Keratinocyte (primary cell): Measurements from ENCODE around the gene TCIRG1. TPM values are rescaled to one million over a fixed set of nuclear protein-coding genes. Genes with fewer than 3 reads are reported as not detected.
A peak's percentile ranks its signal among the peaks of the same experiment; 100 is the strongest.

Source experiments
- DNase-seq: peaks from one replicate; pipeline ENCODE4 v3.0.0-alpha.2; 2011; ENCODE audit warnings: low read depth, missing footprints, low spot score
- FAIRE-seq: peaks from 2 replicates; lab custom pipeline; 2011; peaks lifted over from hg19 to GRCh38; lab: Jason Lieb, UNC
- H2AFZ ChIP-seq: 2 replicates; pipeline ENCODE4 v1.6.0; 2012; ENCODE audit warnings: low read length, control low read depth, inconsistent platforms; ENCODE audit not compliant: control insufficient read depth
- H3K27ac ChIP-seq: 2 replicates; pipeline ENCODE4 v1.5.1; 2011; ENCODE audit warnings: low read length; ENCODE audit not compliant: control insufficient read depth, insufficient read depth
- H3K27me3 ChIP-seq: 3 replicates; pipeline ENCODE4 v1.6.0; 2011; ENCODE audit warnings: low read length; ENCODE audit not compliant: control insufficient read depth, insufficient read depth; ENCODE audit errors: extremely low read depth
- H3K36me3 ChIP-seq, 2 experiments: 2 replicates in 1 of 2; 3 replicates in 1 of 2; pipeline ENCODE4 v1.5.1; 2011; ENCODE audit warnings: low read length in 2 of 2, mild to moderate bottlenecking in 1 of 2; ENCODE audit not compliant: control insufficient read depth in 2 of 2, insufficient read depth in 2 of 2; ENCODE audit errors: extremely low read depth in 1 of 2
- H3K4me1 ChIP-seq: 3 replicates; pipeline ENCODE4 v1.5.1; 2011; ENCODE audit warnings: low read length; ENCODE audit not compliant: control insufficient read depth, insufficient read depth; ENCODE audit errors: extremely low read depth
- H3K4me2 ChIP-seq: 3 replicates; pipeline ENCODE4 v1.6.0; 2011; ENCODE audit warnings: low read depth, low read length; ENCODE audit not compliant: control insufficient read depth, insufficient read depth; ENCODE audit errors: extremely low read depth
- H3K4me3 ChIP-seq, 3 experiments: fragments of 200-600 bp in 1 of 3; sonication (generic) in 1 of 3; 2 replicates in 2 of 3; 3 replicates in 1 of 3; pipeline ENCODE4 v1.5.1; 2011 to 2016; ENCODE audit warnings: low read length in 3 of 3, mild to moderate bottlenecking in 3 of 3, control low read depth in 2 of 3, inconsistent platforms in 1 of 3, low read depth in 1 of 3, mixed read lengths in 1 of 3, mixed run types in 1 of 3, moderate library complexity in 1 of 3; ENCODE audit not compliant: control insufficient read depth in 2 of 3, insufficient read depth in 2 of 3; ENCODE audit errors: extremely low read depth in 1 of 3
- H3K79me2 ChIP-seq: 2 replicates; pipeline ENCODE4 v1.6.0; 2012; ENCODE audit warnings: low read length; ENCODE audit not compliant: control insufficient read depth, insufficient read depth
- H3K9ac ChIP-seq: 3 replicates; pipeline ENCODE4 v1.6.0; 2011; ENCODE audit warnings: low read length; ENCODE audit not compliant: control insufficient read depth, insufficient read depth; ENCODE audit errors: extremely low read depth
- H3K9me1 ChIP-seq: 3 replicates; pipeline ENCODE4 v1.6.0; 2011; ENCODE audit warnings: low read length; ENCODE audit not compliant: control insufficient read depth, insufficient read depth; ENCODE audit errors: extremely low read depth
- H3K9me3 ChIP-seq: 2 replicates; pipeline ENCODE4 v1.5.1; 2012; ENCODE audit warnings: low read depth, low read length; ENCODE audit not compliant: control insufficient read depth
- H4K20me1 ChIP-seq: 3 replicates; pipeline ENCODE4 v1.6.0; 2011; ENCODE audit warnings: low read length; ENCODE audit not compliant: control insufficient read depth, insufficient read depth; ENCODE audit errors: extremely low read depth
- CTCF ChIP-seq, 3 experiments: IDR thresholded peaks in 1 of 3; conservative IDR thresholded peaks in 1 of 3; optimal IDR thresholded peaks in 1 of 3; 2 replicates in 2 of 3; 3 replicates in 1 of 3; pipeline versions ENCODE3 to v1.5.1; 2011; ENCODE audit warnings: low read length in 3 of 3, mild to moderate bottlenecking in 3 of 3, moderate library complexity in 2 of 3, control low read depth in 1 of 3, inconsistent platforms in 1 of 3; ENCODE audit not compliant: insufficient read depth in 2 of 3; ENCODE audit errors: extremely low read depth in 1 of 3
- EZH2 ChIP-seq: IDR thresholded peaks from one replicate; pipeline ENCODE4 v1.6.1; 2012; ENCODE audit warnings: inconsistent platforms, mild to moderate bottlenecking, low read length, moderate library complexity
- dilution Hi-C: fragments of 300-500 bp; cut with MboI; formaldehyde crosslinking; loops from one replicate; pipeline ENCODE4 v1.7.0; 2020; ENCODE audit warnings: low sequenced_read_pairs; ENCODE audit not compliant: extremely low pct_ligation_motif_present
- polyA plus RNA-seq, 5 experiments: library from polyadenylated mRNA; depleted of rRNA in 3 of 5; stranded (reverse) in 3 of 5; stranded (forward) in 1 of 5; unstranded in 1 of 5; fragments of >200 nt; gene quantifications; 1 replicate in 1 of 5; 2 replicates in 3 of 5; 3 replicates in 1 of 5; pipeline versions ENCODE4 v1.2.1 to v1.2.3, GENCODE V29; 2011 to 2012; ENCODE audit warnings: missing spikeins in 2 of 5, low read depth in 1 of 5, low replicate concordance in 1 of 5

The TCIRG1 gene
- polyA plus RNA-seq, 1 donor (not counting 4 experiments of a cell fraction or from before 2014, with no cell fraction given): 12.7 TPM

GRCh38 chr11:68002575-68002937, 36.3 kb upstream of the TCIRG1 start:
- Histone ChIP-seq H4K20me1 (no peaks in the 10 kb centered on the region), H3K4me3 (no peak overlapping the region), H3K4me2 (peak overlapping the region; percentile 58), H3K36me3 (peaks cover 0 to 1% of the 10 kb centered on the region in 2 experiments), H3K27ac (no peak overlapping the region), H3K9me3 (no peaks in the 10 kb centered on the region), H3K9me1 (no peaks in the 10 kb centered on the region), H3K9ac (no peak overlapping the region), H3K27me3 (no peaks in the 10 kb centered on the region), H3K4me1 (peaks cover 9% of the 10 kb centered on the region), H2AFZ (no peak overlapping the region), H3K79me2 (no peaks in the 10 kb centered on the region)
- FAIRE-seq (no peak), DNase-seq (no peak)
- TF ChIP-seq EZH2 (no peak), CTCF (optimal IDR thresholded peaks at IDR 0.05 in 1 of 3, IDR thresholded peaks at IDR 0.05 in 1 of 3, conservative IDR thresholded peaks at IDR 0.05 in 1 of 3; ENCODE audit: extremely low read depth in 1 of 3, insufficient read depth in 2 of 3, low read length in 3 of 3) (no peak)
- dilution Hi-C loops: no loop called here

GRCh38 chr11:68002938-68003845, 35.6 kb upstream of the TCIRG1 start:
- Histone ChIP-seq H3K9me3 (no peaks in the 10 kb centered on the region), H3K79me2 (no peaks in the 10 kb centered on the region), H3K4me1 (peaks cover 9% of the 10 kb centered on the region), H3K9ac (peak overlapping the region; percentile 61), H3K4me2 (peak overlapping the region; percentile 58), H3K4me3 (peak overlapping the region; percentile 46 to 79 (median 50)), H3K27ac (no peak overlapping the region), H3K27me3 (no peaks in the 10 kb centered on the region), H2AFZ (peak overlapping the region; percentile 51), H3K9me1 (no peaks in the 10 kb centered on the region), H3K36me3 (no peaks in the 10 kb centered on the region), H4K20me1 (no peaks in the 10 kb centered on the region)
- FAIRE-seq: no peak
- DNase-seq: no peak
- dilution Hi-C loops: no loop called here
- TF ChIP-seq CTCF (optimal IDR thresholded peaks at IDR 0.05 in 1 of 3, IDR thresholded peaks at IDR 0.05 in 1 of 3, conservative IDR thresholded peaks at IDR 0.05 in 1 of 3; ENCODE audit: extremely low read depth in 1 of 3, insufficient read depth in 2 of 3, low read length in 3 of 3): no peak
- TF ChIP-seq EZH2: no peak
